ENCODE data around the gene SLC9C1.

- TF ChIP-seq EZH2 (IDR thresholded peaks at IDR 0.05; ENCODE audit: borderline replicate concordance, low read length) (no peak), CTCF (IDR thresholded peaks at IDR 0.05; ENCODE audit: low read length) (no peak)
Measured at GRCh38 chr3:112175037-112175436, 119.0 kb downstream of the SLC9C1 start.

All from OCI-LY1 (cell line).